SK-N-DZ (cell line): ENCODE data around the gene DUSP1.

Experiments
- DNase-seq: peaks from one replicate; pipeline ENCODE4 v3.0.0-alpha.2; 2015; ENCODE audit warnings: low spot score
- small RNA-seq, 2 experiments: library from RNA; depleted of rRNA; stranded (forward); fragments of <200 nt; gene quantifications; one replicate each; pipeline ENCODE3, GENCODE V24; 2014

The DUSP1 gene

GRCh38 chr5:172726966-172727365, 44.0 kb downstream of the DUSP1 start:
- DNase-seq: no peak

GRCh38 chr5:172725785-172726184, 45.2 kb downstream of the DUSP1 start:
- no peak for DNase-seq

GRCh38 chr5:172725273-172725672, 45.7 kb downstream of the DUSP1 start:
- DNase-seq: no peak

GRCh38 chr5:172724242-172725183, 46.5 kb downstream of the DUSP1 start:
- no peak for DNase-seq

- DNase-seq: no peak
These were observed 47.5 kb downstream of the DUSP1 start for GRCh38 chr5:172723508-172723907.

GRCh38 chr5:172722327-172722815, 48.6 kb downstream of the DUSP1 start:
- DNase-seq: no peak

- no peak for DNase-seq
These were observed 49.3 kb downstream of the DUSP1 start for GRCh38 chr5:172721455-172722326.

- no peak for DNase-seq
These were observed 50.3 kb downstream of the DUSP1 start for GRCh38 chr5:172720655-172721054.

GRCh38 chr5:172719211-172719610, 51.8 kb downstream of the DUSP1 start:
- no peak for DNase-seq

GRCh38 chr5:172718527-172719114, 52.4 kb downstream of the DUSP1 start:
- DNase-seq: no peak

Small RNA genes lying within 50 kb of the gene (small RNA-seq; reads per million reads assigned to genes)
- 0 reads per million in 2 experiments for gene AC022217.4
- gene RF00019: 0 reads per million in 2 experiments
